SHP77 treated with DMSO at 0.1 percent for 48 hours (cell line): ENCODE data around the gene GASK1A.
"Not testable (repeated sequence)": the region's sequence is repeated elsewhere in the genome, so short reads cannot be mapped to it uniquely, and the experiment has no call there.

Experiments
- DNase-seq: peaks from one replicate; lab custom pipeline; 2025; lab: John Stamatoyannopoulos, UW

GASK1A gene

DNA sequence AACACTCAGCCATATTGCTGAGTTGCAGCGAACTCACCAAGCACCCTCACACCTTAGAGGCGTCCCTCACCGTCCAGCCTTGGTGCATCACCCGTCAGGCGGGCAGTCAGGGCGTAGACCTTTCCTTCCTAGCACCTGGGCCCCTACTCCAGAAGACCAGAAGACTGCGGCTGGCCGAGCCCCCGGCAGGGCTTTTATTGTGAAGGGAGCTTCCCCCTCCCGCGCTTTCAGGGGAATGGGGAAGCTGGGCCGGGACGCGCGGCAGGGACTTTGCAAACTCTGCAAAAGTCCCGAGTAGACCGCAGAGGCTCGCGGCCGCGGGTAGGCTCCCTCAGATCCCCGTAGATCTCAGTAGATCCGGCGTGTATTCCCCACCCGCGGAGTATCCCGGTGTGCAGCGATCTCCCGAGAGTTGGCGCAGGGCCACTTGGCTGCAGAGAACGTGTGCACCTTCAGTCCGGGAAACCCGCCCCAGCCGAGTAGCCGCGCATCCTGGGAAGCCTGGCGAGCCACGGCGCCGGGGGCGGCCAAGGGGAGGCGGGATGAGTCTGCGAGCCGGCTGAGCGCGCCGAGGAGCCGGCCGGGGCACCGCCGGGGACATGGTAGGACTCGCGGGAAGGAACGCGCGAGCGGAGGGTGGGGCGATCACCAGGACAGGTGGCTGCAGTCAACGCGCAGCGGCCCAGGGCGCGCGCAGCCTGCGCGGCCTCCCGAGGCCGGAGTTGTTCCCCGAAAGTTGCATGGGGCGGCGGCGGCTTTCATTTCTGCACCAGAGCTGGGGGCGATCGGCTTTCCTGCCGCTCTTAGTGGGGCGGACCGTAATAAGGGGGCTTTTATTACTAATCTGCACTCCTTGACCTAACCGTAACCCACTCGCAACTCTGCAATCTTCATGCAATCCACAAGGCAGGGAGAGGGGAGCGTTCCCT, at the start of gene GASK1A:
Gene GASK1A, plus strand, starts transcription at position 268 of the 929 bp plus-strand sequence. Its CDS starts 332 bp downstream, at position 600.
- no peak for DNase-seq

DNA sequence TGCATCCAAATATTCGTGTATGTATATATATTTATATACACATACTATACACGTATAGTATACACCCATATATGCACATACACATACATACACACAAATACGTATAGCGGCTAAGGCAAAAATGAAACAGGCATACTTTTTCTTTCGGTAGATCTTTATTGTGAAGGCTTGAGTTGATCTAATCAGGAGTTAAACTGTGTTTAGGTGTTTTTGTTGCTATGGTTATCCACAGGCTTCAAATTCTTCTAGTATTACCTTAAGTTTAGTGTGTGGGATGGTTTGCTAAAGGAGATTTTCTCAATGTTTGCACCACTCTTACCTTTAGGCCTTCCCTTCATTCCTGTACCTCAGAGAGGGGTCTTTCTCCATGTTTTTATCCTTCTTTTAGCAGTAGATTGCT, 45.0 kb upstream of the GASK1A start:
- no peak for DNase-seq

DNA sequence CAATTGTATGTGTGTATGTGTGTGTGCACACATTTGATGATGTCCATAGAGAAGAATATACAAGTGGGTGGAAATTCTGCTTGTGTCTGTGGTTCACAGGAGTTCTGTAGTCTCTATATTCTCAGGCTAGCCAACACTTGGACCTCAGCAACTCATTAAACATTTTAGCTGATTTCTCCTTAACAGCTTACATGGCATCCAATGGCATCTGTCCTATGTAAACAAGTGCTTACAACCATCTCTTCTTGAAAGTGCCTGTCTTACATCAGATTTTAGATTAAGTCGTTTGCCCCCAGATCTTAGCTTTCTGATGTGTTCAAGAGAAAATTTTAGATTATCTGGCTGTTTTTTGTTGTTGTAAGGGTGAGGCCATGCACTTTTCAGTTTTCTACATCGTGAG, 44.2 kb upstream of the GASK1A start:
- no peak for DNase-seq

GRCh38 chr3:42935472-42935871, 43.6 kb upstream of the GASK1A start:
- no peak for DNase-seq

DNA sequence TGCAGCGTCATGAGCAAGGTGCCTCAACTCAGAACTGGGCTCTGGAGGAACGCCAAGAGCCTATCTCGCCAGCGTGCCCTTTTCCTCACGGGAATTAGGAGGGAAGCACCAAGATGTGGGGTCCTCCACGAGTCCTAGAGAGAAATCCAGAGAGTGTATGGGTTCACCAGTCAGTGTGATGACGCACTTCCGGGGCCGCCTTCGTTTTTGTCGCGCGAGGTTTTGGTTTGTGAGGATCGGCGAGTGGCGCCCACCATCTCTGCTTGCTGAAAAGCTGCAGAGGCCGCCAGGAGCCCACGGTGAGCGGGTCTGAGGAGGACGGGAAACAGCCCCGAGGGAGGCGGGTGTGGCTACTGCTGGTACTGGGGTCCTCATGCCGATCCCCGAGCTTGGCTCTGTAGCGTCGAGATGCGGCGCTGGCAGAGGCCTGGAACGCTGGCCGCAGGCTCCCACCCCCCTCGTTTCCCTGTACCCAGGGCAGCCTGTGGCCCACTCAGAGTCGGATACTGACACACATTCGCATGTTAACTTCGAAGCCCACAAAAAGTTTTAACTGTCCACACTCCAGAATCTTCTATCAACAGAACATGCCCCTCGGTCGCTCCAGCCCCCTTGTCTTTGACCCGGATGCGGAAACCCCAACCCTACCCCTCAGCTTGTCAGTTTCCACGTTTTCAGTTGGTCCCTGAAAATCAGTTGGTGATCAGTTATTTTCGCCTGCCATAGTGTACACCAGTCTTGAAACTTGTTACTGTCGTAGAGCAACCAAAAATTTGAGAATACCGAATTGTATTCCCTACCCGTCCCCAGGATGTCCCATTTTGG, 42.7 kb upstream of the GASK1A start:
- no peak for DNase-seq

DNA sequence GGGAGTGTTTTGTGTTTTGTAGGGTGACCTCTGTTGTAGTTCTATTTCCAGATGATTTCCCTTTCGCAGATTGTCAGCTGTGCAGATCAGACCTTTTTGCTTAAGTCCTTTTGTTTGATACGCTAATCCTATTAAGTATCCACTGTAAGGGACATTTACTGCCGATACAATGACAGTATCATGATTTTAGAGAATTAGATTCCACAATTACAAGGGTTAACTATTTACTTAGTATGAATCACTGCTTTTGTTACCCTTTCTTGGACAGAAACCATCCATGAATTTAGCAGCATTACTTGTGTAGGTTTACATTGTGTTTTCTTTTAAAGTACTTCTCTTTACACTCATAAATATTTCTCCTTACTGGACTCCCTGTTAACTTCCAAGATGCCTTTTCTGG, 41.8 kb upstream of the GASK1A start:
- no peak for DNase-seq

- no peak for DNase-seq
Observed at GRCh38 chr3:42942693-42943092, 36.4 kb upstream of the GASK1A start.

- DNase-seq: no peak
Observed at GRCh38 chr3:42946050-42946449, 33.1 kb upstream of the GASK1A start.

GRCh38 chr3:42957573-42957972, 21.5 kb upstream of the GASK1A start:
- DNase-seq: no peak

- DNase-seq: no peak
Observed at GRCh38 chr3:42960282-42960681, 18.8 kb upstream of the GASK1A start.

DNA sequence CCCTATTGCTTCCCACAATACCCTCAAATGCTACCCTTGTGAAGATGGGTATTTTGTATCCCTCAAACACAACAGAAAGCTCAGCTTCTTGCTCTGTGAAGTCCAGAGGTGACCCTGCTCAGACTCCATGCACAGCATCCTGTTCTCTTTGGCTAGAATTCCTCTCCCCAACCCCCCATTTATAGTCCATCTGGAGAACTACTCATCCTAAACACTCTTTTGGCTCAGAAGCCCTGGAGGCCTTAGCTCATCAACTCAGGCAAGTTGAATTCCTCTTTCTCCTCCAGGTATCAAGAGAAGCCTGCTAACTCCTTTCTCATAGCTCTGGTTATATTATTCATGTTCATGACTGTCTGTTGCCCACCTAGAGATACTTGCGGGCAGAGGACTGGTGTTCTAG, 18.3 kb upstream of the GASK1A start:
- DNase-seq: no peak

- peak; percentile 12 for DNase-seq
Observed at GRCh38 chr3:42961633-42962032, 17.5 kb upstream of the GASK1A start.

DNA sequence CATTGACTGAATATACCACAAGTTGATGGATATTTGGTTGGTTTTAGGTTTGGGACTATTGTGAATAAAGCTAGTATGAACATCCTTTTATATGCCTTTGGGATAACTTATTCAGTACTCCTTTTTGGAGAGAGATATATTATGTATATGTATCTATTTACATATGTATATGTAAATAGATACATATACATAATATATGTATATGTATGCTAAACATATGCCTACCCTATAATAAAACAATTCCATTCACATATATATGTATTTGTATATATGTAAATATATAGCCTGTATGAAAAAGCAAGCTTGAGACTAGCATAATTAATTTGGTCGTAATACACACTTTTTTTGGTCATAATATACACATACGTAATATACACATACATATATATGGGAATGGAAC, 15.8 kb upstream of the GASK1A start:
- no peak for DNase-seq

DNA sequence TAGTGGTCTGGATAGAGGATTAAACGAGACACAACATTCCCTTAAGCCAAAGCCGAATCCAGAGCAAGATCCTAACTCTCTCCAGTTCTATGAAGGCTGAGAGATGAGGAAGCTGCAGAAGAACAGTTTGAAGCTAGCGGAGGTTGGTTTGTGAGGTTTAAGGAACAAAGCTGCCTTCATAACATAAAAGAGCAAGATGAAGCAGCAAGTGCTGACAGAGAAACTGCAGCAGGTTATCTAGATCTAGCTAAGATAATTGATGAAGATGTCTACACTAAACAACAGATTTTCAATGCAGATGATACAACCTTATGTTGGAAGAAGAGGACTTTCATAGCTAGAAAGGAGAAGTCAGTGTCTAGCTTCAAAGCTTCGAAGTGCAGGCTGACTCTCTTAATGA, 14.8 kb upstream of the GASK1A start:
- DNase-seq: no peak

GRCh38 chr3:42970557-42970956, 8.6 kb upstream of the GASK1A start:
- DNase-seq: no peak

DNA sequence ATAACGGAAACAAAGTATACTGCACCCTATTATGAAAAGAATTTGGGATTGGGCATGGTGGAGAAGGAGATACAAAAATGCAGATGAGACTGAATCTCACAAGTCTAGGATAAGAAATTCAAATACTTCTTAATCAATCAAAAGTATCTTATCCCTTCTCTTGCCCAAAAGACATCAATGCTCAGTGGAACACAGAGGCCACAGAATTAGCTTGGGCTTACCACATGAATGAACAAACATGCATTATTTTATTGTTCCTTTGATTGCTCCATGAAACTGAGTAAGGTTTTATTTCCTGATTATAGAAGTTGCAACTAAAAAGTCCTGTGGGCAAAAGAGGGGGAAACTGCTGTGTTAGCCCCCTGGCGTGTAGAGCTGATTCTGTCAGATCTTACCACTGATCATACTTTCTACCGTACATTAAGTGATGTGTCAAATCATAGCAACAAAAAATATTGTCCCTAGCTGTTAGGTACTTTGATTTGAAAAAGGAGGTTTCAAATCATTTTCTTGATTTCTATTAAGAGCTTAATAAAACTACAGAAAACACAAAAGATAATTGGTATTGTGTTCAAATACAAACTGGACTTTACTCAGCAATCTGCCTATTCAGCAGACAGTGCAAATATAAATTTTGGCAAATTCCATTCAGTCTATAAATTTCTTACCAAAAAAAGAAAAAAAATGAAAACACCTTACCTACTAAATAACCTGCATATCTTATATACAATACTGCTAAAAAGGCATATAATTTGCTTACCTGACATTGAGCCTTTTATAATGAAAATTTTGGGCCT, 7.9 kb upstream of the GASK1A start:
- DNase-seq: no peak

DNA sequence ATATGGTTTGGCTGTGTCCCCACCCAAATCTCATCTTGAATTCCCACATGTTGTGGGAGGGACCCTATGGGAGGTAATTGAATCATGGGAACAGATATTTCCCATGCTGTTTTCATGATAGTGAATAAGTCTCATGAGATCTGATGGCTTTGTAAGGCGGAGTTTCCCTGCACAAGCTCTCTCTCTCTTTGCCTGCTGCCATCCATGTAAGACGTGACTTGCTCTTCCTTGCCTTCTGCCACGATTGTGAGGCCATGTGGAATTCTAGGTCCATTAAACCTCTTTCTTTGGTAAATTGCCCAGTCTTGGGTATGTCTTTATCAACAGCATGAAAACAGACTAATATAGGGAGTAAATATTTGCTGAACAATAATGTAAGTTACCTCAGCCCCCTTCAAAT, 4.2 kb upstream of the GASK1A start:
- not testable (repeated sequence) for DNase-seq

- no peak for DNase-seq
Observed at GRCh38 chr3:42975456-42975855, 3.7 kb upstream of the GASK1A start.

GRCh38 chr3:42975955-42976354, 3.2 kb upstream of the GASK1A start:
- no peak for DNase-seq

DNA sequence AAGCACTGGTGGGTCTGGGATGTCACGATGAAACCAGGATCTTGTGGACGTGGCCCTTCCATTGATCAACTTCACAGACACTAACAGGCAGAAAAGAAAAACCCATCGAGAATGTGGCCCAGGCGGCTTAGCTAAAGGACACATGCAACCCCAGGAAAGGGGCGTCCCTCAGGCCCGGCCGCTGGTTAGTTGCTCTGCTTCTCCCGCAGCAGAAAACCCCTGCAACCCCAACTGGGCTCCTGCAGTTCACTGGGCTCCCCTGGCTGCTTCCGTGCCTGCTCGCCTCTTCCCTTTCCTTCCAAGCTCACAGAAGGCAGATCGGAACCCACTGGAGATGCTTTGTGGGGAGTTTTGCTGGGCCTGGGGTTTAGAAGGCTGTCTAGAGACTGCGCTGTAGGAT, 1.1 kb downstream of the GASK1A start:
- DNase-seq: no peak

- DNase-seq: no peak
Observed at GRCh38 chr3:42980909-42981308, 1.8 kb downstream of the GASK1A start.
